ENCODE measurements around the gene CA5A. TPM values are rescaled to one million over a fixed set of nuclear protein-coding genes. Genes with fewer than 3 reads are reported as not detected.
"Not testable (repeated sequence)": the region's sequence is repeated elsewhere in the genome, so short reads cannot be mapped to it uniquely, and the experiment has no call there.

Gene CA5A
- polyA plus RNA-seq, 6 donors from 2014 or later = not detected

GRCh38 chr16:87922250-87922871 is 14.0 kb downstream of the CA5A start:
- ATAC-seq (ENCODE audit: low read depth in 2 of 2) = no peak
- no peak for DNase-seq
- H3K4me3 Mint-ChIP-seq = no peak overlapping the region
- no peaks in the 10 kb centered on the region for H3K9me3 Mint-ChIP-seq
- H3K27ac Mint-ChIP-seq = peak overlapping the region in 2 of 6 donors; percentile 18 to 38
- peaks cover 30 to 37% (median 31%) of the 10 kb centered on the region in 3 donors for H3K4me1 Mint-ChIP-seq
- H3K27me3 Mint-ChIP-seq = peaks cover 9 to 17% (median 17%) of the 10 kb centered on the region in 3 donors
- H3K36me3 Mint-ChIP-seq = no peaks in the 10 kb centered on the region

GRCh38 chr16:87921236-87921773 is 15.0 kb downstream of the CA5A start:
- Mint-ChIP-seq H3K4me1 (peaks cover 22 to 28% (median 25%) of the 10 kb centered on the region in 3 donors), H3K36me3 (no peaks in the 10 kb centered on the region), H3K27ac (peak overlapping the region in 1 of 6 donors; percentile 65), H3K27me3 (peaks cover 11 to 20% (median 20%) of the 10 kb centered on the region in 3 donors), H3K9me3 (no peaks in the 10 kb centered on the region), H3K4me3 (no peak overlapping the region)
- no peak for DNase-seq
- no peak for ATAC-seq (ENCODE audit: low read depth in 2 of 2)

- no peak for ATAC-seq (ENCODE audit: low read depth in 2 of 2)
Measured at GRCh38 chr16:87919681-87919994, 16.7 kb downstream of the CA5A start.

GRCh38 chr16:87918866-87919680 is 17.3 kb downstream of the CA5A start:
- DNase-seq (no peak), ATAC-seq (ENCODE audit: low read depth in 2 of 2) (no peak)
- Mint-ChIP-seq H3K4me1 (peaks cover 2 to 7% (median 6%) of the 10 kb centered on the region in 3 donors), H3K36me3 (no peaks in the 10 kb centered on the region), H3K9me3 (no peaks in the 10 kb centered on the region), H3K27me3 (peaks cover 11 to 30% (median 25%) of the 10 kb centered on the region in 3 donors), H3K27ac (peak overlapping the region in 1 of 6 donors; percentile 51), H3K4me3 (no peak overlapping the region)

More at GRCh38 chr16:87919681-87919994, 16.7 kb downstream of the CA5A start:
- Mint-ChIP-seq H3K4me3 (no peak overlapping the region), H3K9me3 (no peaks in the 10 kb centered on the region), H3K36me3 (no peaks in the 10 kb centered on the region), H3K27me3 (peaks cover 11 to 25% (median 20%) of the 10 kb centered on the region in 3 donors), H3K27ac (no peak overlapping the region), H3K4me1 (peaks cover 8 to 13% (median 11%) of the 10 kb centered on the region in 3 donors)
- DNase-seq = no peak

- DNase-seq (no peak), ATAC-seq (ENCODE audit: low read depth in 2 of 2) (no peak)
- Mint-ChIP-seq H3K27ac (no peak overlapping the region), H3K9me3 (no peaks in the 10 kb centered on the region), H3K4me3 (no peak overlapping the region), H3K27me3 (peaks cover 11 to 37% (median 30%) of the 10 kb centered on the region in 3 donors), H3K4me1 (peaks cover 0 to 5% (median 4%) of the 10 kb centered on the region in 3 donors), H3K36me3 (no peaks in the 10 kb centered on the region)
Measured at GRCh38 chr16:87918338-87918737, 18.0 kb downstream of the CA5A start.

- peak overlapping the region in 1 of 8 donors; percentile 41 for H3K4me3 Mint-ChIP-seq
- H3K36me3 Mint-ChIP-seq = no peaks in the 10 kb centered on the region
- peaks cover 0 to 8% (median 6%) of the 10 kb centered on the region in 3 donors for H3K4me1 Mint-ChIP-seq
- H3K27me3 Mint-ChIP-seq = peaks cover 13 to 43% (median 34%) of the 10 kb centered on the region in 3 donors
- no peak overlapping the region for H3K27ac Mint-ChIP-seq
- no peak for DNase-seq
- ATAC-seq (ENCODE audit: low read depth in 2 of 2) = no peak
- H3K9me3 Mint-ChIP-seq = no peaks in the 10 kb centered on the region
Measured at GRCh38 chr16:87917503-87917902, 18.8 kb downstream of the CA5A start.

- H3K4me1 Mint-ChIP-seq = peaks cover 0 to 9% (median 8%) of the 10 kb centered on the region in 3 donors
- H3K9me3 Mint-ChIP-seq = no peaks in the 10 kb centered on the region
- no peak overlapping the region for H3K4me3 Mint-ChIP-seq
- peaks cover 15 to 52% (median 39%) of the 10 kb centered on the region in 3 donors for H3K27me3 Mint-ChIP-seq
- no peaks in the 10 kb centered on the region for H3K36me3 Mint-ChIP-seq
- no peak for DNase-seq
- no peak overlapping the region for H3K27ac Mint-ChIP-seq
- ATAC-seq (ENCODE audit: low read depth in 2 of 2) = no peak
Measured at GRCh38 chr16:87914812-87915211, 21.5 kb downstream of the CA5A start.

- not testable (repeated sequence) for H3K27ac Mint-ChIP-seq; ATAC-seq (ENCODE audit: low read depth in 2 of 2); H3K36me3 Mint-ChIP-seq; H3K4me3 Mint-ChIP-seq; H3K9me3 Mint-ChIP-seq; DNase-seq
- H3K4me1 Mint-ChIP-seq = peaks cover 4 to 13% (median 12%) of the 10 kb centered on the region in 3 donors
- peaks cover 15 to 56% (median 39%) of the 10 kb centered on the region in 3 donors for H3K27me3 Mint-ChIP-seq
Measured at GRCh38 chr16:87914021-87914725, 22.2 kb downstream of the CA5A start.

- H3K27me3 Mint-ChIP-seq = peaks cover 9 to 45% (median 26%) of the 10 kb centered on the region in 3 donors
- peak overlapping the region in 1 of 8 donors; percentile 46 for H3K4me3 Mint-ChIP-seq
- not testable (repeated sequence) for H3K9me3 Mint-ChIP-seq; DNase-seq; H3K27ac Mint-ChIP-seq; H3K36me3 Mint-ChIP-seq; ATAC-seq (ENCODE audit: low read depth in 2 of 2)
- peaks cover 6 to 11% (median 10%) of the 10 kb centered on the region in 3 donors for H3K4me1 Mint-ChIP-seq
Measured at GRCh38 chr16:87912691-87913090, 23.6 kb downstream of the CA5A start.

- Mint-ChIP-seq H3K4me1 (peaks cover 6 to 11% (median 10%) of the 10 kb centered on the region in 3 donors), H3K27me3 (peaks cover 4 to 38% (median 19%) of the 10 kb centered on the region in 3 donors)
- not testable (repeated sequence) for DNase-seq; H3K36me3 Mint-ChIP-seq; ATAC-seq (ENCODE audit: low read depth in 2 of 2); H3K4me3 Mint-ChIP-seq; H3K9me3 Mint-ChIP-seq; H3K27ac Mint-ChIP-seq
Measured at GRCh38 chr16:87911106-87911763, 25.1 kb downstream of the CA5A start.

GRCh38 chr16:87909203-87909935 is 27.0 kb downstream of the CA5A start:
- peak overlapping the region in 5 of 6 donors; percentile 21 to 87 (median 49) for H3K27ac Mint-ChIP-seq
- peak overlapping the region in 5 of 8 donors; percentile 1 to 66 (median 27) for H3K4me3 Mint-ChIP-seq

GRCh38 chr16:87908101-87908500 is 28.2 kb downstream of the CA5A start:
- Mint-ChIP-seq H3K27me3 (peaks cover 4 to 20% (median 9%) of the 10 kb centered on the region in 3 donors), H3K27ac (peak overlapping the region in 1 of 6 donors; percentile 19), H3K4me1 (peaks cover 6 to 11% (median 10%) of the 10 kb centered on the region in 3 donors)
- H3K36me3 Mint-ChIP-seq; H3K9me3 Mint-ChIP-seq; DNase-seq; ATAC-seq (ENCODE audit: low read depth in 2 of 2); H3K4me3 Mint-ChIP-seq: not testable (repeated sequence)

More at GRCh38 chr16:87909203-87909935, 27.0 kb downstream of the CA5A start:
- peaks cover 6 to 11% (median 10%) of the 10 kb centered on the region in 3 donors for H3K4me1 Mint-ChIP-seq
- DNase-seq (peak; percentile 73), ATAC-seq (ENCODE audit: low read depth in 2 of 2) (peak; percentile 86 to 93)
- not testable (repeated sequence) for H3K9me3 Mint-ChIP-seq, H3K36me3 Mint-ChIP-seq
- H3K27me3 Mint-ChIP-seq = peaks cover 4 to 32% (median 17%) of the 10 kb centered on the region in 3 donors

Measured in naive B cell (primary cell).